Stimulated activated CD8-positive, alpha-beta memory T cell treated with anti-CD3 and anti-CD28 coated beads, Interleukin-4, amount 100 ng/mL, for 1 hour (primary cell): ENCODE measurements around the gene PUS3.
"Not testable (repeated sequence)": the region's sequence is repeated elsewhere in the genome, so short reads cannot be mapped to it uniquely, and the experiment has no call there.

Experiments used
- DNase-seq, 2 donors: peaks; one replicate each; pipeline ENCODE4 v3.0.0-alpha.2; 2020; ENCODE audit warnings: low read depth in 2 of 2, low spot score in 1 of 2

PUS3 gene

DNA sequence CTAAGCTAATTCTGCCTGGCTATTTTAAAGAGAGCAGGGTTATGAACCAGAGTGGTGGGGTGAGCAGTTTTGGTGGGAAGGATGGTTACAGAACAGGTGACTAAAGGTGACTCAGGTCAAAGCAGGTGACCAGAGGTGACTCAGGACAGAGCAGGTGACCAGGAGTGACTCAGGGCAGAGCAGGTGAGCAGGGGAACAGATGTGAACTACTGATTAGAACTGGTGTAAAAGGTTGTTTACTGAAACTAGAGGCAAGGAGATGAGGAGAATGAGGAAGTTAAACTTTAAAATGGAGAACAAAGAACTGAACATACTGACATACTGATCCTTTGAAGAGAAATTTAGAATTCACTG is 30.9 kb downstream of the PUS3 start:
- DNase-seq: no peak

DNA sequence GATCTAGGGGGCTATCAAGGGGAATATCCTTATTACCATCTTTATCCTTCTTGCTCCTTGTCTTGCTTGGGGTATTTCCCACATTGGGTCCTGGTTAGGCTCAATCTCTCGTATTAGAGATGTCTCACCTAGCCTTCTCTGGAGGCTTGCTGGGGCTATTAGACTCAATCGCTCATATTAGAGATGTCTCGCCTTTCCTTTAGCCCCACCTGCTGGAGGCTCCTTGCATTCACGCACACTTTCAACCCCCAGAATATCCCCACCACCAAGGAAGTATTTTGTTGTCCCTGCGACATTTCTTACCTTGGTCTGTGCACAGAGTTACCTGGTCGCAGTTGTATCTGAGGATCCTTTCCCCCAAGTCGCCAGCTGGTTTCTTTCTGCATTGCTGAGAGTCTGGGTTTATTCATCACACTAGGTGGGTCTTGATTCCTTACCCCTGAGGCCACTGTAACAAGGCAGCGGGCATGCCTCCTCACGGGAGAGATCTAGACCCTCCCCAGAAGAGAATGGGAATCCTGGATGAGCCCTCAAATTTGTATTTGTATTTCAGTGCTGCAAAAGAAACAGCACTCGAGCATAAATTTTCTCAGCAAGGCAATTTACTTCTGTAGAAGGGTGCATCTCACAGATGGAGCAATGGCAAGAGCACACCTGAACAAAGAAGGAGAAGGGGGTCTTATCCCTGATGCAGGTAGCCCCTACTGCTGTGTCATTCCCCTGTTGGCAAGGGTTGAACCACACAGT is 31.4 kb downstream of the PUS3 start:
- no peak for DNase-seq

DNA sequence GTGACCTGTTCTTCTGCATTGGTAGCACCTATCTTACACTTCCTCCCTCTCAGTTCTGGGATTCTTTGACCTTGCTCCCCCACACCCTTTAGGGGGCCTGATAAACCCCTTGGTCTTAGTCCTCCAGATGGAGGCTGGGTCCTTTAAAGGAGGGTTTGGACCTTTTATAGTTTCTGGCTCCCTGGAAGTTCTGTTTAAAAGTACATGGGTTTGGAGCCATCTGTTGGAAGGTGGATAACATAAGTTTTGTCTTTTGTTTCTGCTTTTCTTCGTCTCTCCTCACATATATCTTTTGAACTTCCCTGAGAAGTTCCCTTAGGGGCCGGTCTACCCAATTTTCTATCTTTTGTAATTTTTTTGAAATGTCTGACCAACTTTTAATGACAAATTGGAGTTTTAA is 33.5 kb downstream of the PUS3 start:
- DNase-seq: no peak

DNA sequence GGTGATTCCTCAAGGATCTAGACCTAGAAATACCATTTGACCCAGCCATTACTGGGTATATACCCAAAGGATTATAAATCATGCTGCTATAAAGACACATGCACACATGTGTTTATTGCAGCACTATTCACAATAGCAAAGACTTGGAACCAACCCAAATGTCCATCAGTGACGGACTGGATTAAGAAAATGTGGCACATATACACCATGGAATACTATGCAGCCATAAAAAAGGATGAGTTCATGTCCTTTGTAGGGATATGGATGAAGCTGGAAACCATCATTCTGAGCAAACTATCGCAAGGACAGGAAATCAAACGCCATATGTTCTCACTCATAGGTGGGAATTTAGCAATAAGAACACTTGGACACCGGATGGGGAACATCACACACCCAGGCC is 37.7 kb downstream of the PUS3 start:
- not testable (repeated sequence) for DNase-seq

DNA sequence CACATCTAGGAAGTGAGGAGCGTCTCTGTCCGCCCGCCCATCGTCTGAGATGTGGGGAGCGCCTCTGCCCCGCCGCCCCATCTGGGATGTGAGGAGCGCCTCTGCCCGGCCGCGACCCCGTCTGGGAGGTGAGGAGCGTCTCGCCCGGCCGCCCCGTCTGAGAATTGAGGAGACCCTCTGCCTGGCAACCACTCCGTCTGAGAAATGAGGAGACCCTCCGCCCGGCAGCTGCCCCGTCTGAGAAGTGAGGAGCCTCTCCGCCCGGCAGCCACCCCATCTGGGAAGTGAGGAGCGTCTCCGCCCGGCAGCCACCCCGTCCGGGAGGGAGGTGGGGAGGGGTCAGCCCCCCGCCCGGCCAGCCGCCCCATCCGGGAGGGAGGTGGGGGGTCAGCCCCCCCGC is 40.2 kb downstream of the PUS3 start:
- DNase-seq: not testable (repeated sequence)

DNA sequence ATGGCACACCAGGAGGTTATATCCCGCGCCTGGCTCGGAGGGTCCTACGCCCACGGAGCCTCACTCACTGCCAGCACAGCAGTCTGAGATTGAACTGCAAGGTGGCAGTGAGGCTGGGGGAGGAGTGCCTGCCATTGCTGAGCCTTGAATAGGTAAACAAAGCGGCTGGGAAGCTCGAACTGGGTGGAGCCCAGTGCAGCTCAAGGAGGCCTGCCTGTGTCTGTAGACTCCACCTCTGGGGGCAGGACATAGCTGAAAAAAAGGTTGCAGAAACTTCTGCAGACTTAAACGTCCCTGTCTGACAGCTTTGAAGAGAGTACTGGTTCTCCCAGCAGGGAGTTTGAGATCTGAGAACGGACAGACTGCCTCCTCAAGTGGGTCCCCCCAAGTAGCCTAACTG is 45.3 kb downstream of the PUS3 start:
- DNase-seq: not testable (repeated sequence)

DNA sequence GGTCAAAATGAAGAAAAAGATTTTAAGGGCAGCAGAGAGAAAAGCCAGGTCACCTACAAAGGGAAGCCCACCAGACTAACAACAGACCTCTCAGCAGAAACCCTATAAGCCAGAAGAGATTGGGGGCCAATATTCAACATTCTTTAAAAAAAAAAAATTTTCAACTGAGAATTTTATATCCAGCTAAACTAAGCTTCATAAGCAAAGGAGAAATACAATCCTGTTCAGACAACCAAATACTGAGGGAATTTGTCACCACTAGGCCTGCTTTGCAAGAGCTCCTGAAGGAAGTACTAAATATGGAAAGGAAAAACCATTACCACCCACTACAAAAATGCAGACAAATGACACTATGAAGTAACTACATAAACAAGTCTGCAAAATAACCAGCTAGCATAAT is 56.8 kb downstream of the PUS3 start:
- DNase-seq: no peak
